Measurements from ENCODE around the gene EYA3.

The EYA3 gene

GRCh38 chr1:27967106-27967883 is 121.1 kb downstream of the EYA3 start:
- DNase-seq = peak in 1 of 2 experiments; percentile 68

GRCh38 chr1:27966402-27967105 is 121.9 kb downstream of the EYA3 start:
- DNase-seq = no peak

- DNase-seq = no peak
These were observed 125.0 kb downstream of the EYA3 start for GRCh38 chr1:27963393-27963792.

- DNase-seq = no peak
These were observed 126.7 kb downstream of the EYA3 start for GRCh38 chr1:27961646-27962221.

GRCh38 chr1:27960762-27961645 is 127.4 kb downstream of the EYA3 start:
- DNase-seq = no peak

- peak in 1 of 2 experiments; percentile 27 for DNase-seq
These were observed 128.4 kb downstream of the EYA3 start, which contains the start of gene XKR8 for GRCh38 chr1:27959792-27960603. Gene XKR8 (plus strand): TSS chr1:27959973. CDS start chr1:27960070, 97 bp downstream.

- DNase-seq = no peak
These were observed 129.9 kb downstream of the EYA3 start for GRCh38 chr1:27958513-27958912.

- no peak for DNase-seq
These were observed 130.8 kb downstream of the EYA3 start for GRCh38 chr1:27957655-27958054.

- no peak for DNase-seq
These were observed 131.6 kb downstream of the EYA3 start for GRCh38 chr1:27956761-27957160.

- DNase-seq = no peak
These were observed 133.3 kb downstream of the EYA3 start for GRCh38 chr1:27955076-27955475.

- no peak for DNase-seq
These were observed 134.2 kb downstream of the EYA3 start for GRCh38 chr1:27954186-27954585.

GRCh38 chr1:27952147-27952546 is 136.3 kb downstream of the EYA3 start:
- no peak for DNase-seq

- DNase-seq = no peak
These were observed 137.0 kb downstream of the EYA3 start for GRCh38 chr1:27951396-27951795.

GRCh38 chr1:27949027-27949426 is 139.4 kb downstream of the EYA3 start:
- no peak for DNase-seq

GRCh38 chr1:27945020-27945419 is 143.4 kb downstream of the EYA3 start:
- no peak for DNase-seq

- DNase-seq = no peak
These were observed 146.5 kb downstream of the EYA3 start for GRCh38 chr1:27941671-27942540.

GRCh38 chr1:27940870-27941560 is 147.4 kb downstream of the EYA3 start:
- DNase-seq = no peak

- peak in 1 of 2 experiments; percentile 50 for DNase-seq
These were observed 148.1 kb downstream of the EYA3 start for GRCh38 chr1:27940297-27940696.

GRCh38 chr1:27938488-27938887 is 149.9 kb downstream of the EYA3 start:
- DNase-seq = no peak

- no peak for DNase-seq
These were observed 150.9 kb downstream of the EYA3 start for GRCh38 chr1:27937524-27937836.

Measured in NCI-H446 (cell line).